Upper lobe of left lung (tissue), 6 donors: ENCODE measurements around the gene SNX20. TPM values are rescaled to one million over a fixed set of nuclear protein-coding genes. Genes with fewer than 3 reads are reported as not detected.
A peak's percentile ranks its signal among the peaks of the same experiment; 100 is the strongest.

Experiments used
- ATAC-seq, 2 donors: fragments of 200-7000 bp; cut with Tn5 transposase; one replicate each; pipeline ENCODE4 v1.9.1; 2022; ENCODE audit warnings: mild to moderate bottlenecking in 2 of 2, moderate library complexity in 2 of 2; ENCODE audit not compliant: low FRiP score in 2 of 2
- DNase-seq, 2 donors: peaks; one replicate each; pipeline ENCODE4 v3.0.0-alpha.2; 2019 to 2020
- H3K27ac ChIP-seq, 4 donors: fragments of 200-600 bp; sonication (generic); one replicate each; pipeline ENCODE4 v1.5.1; 2016 to 2019
- H3K27me3 ChIP-seq, 4 donors: fragments of 200-600 bp; sonication (generic); one replicate each; pipeline ENCODE4 v1.5.1; 2017 to 2019
- H3K36me3 ChIP-seq, 4 donors: fragments of 200-600 bp; sonication (generic); one replicate each; pipeline ENCODE4 v1.5.1; 2016 to 2019
- H3K4me1 ChIP-seq, 4 donors: fragments of 200-600 bp; sonication (generic); one replicate each; pipeline ENCODE4 v1.5.1; 2018 to 2019
- H3K4me3 ChIP-seq, 4 donors: fragments of 200-600 bp; sonication (generic); one replicate each; pipeline ENCODE4 v1.5.1; 2017 to 2019; ENCODE audit warnings: mild to moderate bottlenecking in 2 of 4, moderate library complexity in 1 of 4
- H3K9me3 ChIP-seq, 4 donors: fragments of 200-600 bp; sonication (generic); one replicate each; pipeline ENCODE4 v1.5.1; 2018 to 2019
- CTCF ChIP-seq, 6 experiments: fragments of 450-650 bp in 4 of 6; fragments of 200-600 bp in 2 of 6; sonication (generic) in 2 of 6; IDR thresholded peaks; one replicate each; pipeline ENCODE4 v1.5.1; 2016 to 2019; ENCODE audit warnings: antibody characterized with exemption in 6 of 6
- EP300 ChIP-seq, 4 donors: sonication (generic); formaldehyde crosslinking; IDR thresholded peaks; one replicate each; pipeline ENCODE4 v1.5.1; 2017; ENCODE audit warnings: antibody characterized with exemption in 4 of 4, control low read depth in 2 of 4
- POLR2A ChIP-seq, 4 donors: fragments of 450-650 bp; IDR thresholded peaks; one replicate each; pipeline ENCODE4 v1.5.1; 2016 to 2017; ENCODE audit warnings: antibody characterized with exemption in 4 of 4, mild to moderate bottlenecking in 2 of 4
- POLR2AphosphoS5 ChIP-seq, 2 donors: sonication (generic); formaldehyde crosslinking; IDR thresholded peaks; one replicate each; pipeline ENCODE4 v1.5.1; 2017; ENCODE audit warnings: antibody characterized with exemption in 2 of 2
- WGBS, 2 donors: methylation state at CpG; one replicate each; pipeline ENCODE4 v1.1.5; 2017 to 2018; 5-methylcytosine and 5-hydroxymethylcytosine counted together
- total RNA-seq, 6 donors: library from RNA; depleted of rRNA in 4 of 6; stranded (reverse); fragments of >200 nt in 4 of 6; gene quantifications; one replicate each; pipeline versions ENCODE4 v1.1.0 to v1.2.1, GENCODE V29; 2016 to 2021
- donor health status: DM: no; HTN: no; CAD: no; lungs with moderate emphysema.
- donor health status: DM: no; HTN: yes; CAD: no; lungs with severe emphysema.

SNX20 gene
- total RNA-seq, 6 donors from 2014 or later = 3.2 to 16.9 (median 13.2) TPM

- ATAC-seq (no peak), DNase-seq (no peak)
- TF ChIP-seq CTCF (IDR thresholded peaks at IDR 0.05) = no peak
- TF ChIP-seq EP300 (IDR thresholded peaks at IDR 0.05) = no peak
- no peak for TF ChIP-seq POLR2AphosphoS5 (IDR thresholded peaks at IDR 0.05)
- TF ChIP-seq POLR2A (IDR thresholded peaks at IDR 0.05) = no peak
- Histone ChIP-seq H3K27ac (no peak overlapping the region), H3K27me3 (no peaks in the 10 kb centered on the region), H3K4me1 (peaks cover 24 to 50% (median 37%) of the 10 kb centered on the region in 4 donors), H3K9me3 (no peaks in the 10 kb centered on the region), H3K4me3 (no peak overlapping the region), H3K36me3 (no peaks in the 10 kb centered on the region)
- WGBS, 2 donors = 81 to 90% methylated on average over 4 of the region's 4 CpGs
Measured at GRCh38 chr16:50692644-50692998, 11.5 kb upstream of the SNX20 start.

DNA sequence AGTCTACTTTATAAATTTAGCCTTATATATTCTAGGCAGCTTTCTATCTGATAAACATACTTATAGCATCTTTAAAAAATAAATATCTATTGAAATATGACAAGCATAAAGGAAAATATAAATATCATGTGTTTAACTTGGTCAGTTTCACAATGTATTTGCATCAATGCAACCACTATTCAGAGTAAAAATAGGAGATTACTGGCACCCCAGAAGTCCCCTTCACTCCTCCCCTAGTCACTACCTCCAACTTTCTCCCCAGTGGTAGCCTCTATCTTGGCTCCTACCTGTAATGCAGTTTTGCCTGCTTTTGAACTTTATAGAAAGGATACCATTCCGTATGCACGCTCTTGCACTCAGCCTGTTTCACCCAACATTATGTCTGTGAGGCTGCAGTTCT lies 9.1 kb upstream of the SNX20 start:
- no peak for TF ChIP-seq EP300 (IDR thresholded peaks at IDR 0.05)
- TF ChIP-seq POLR2A (IDR thresholded peaks at IDR 0.05) = no peak
- no peak for TF ChIP-seq CTCF (IDR thresholded peaks at IDR 0.05)
- TF ChIP-seq POLR2AphosphoS5 (IDR thresholded peaks at IDR 0.05) = no peak
- no peaks in the 10 kb centered on the region for H3K9me3 ChIP-seq
- DNase-seq (no peak), ATAC-seq (no peak)
- no peak overlapping the region for H3K27ac ChIP-seq
- no peaks in the 10 kb centered on the region for H3K36me3 ChIP-seq
- H3K4me3 ChIP-seq = no peak overlapping the region
- 95 to 100% methylated on average over 2 of the region's 2 CpGs for WGBS, 2 donors
- peaks cover 4 to 36% (median 17%) of the 10 kb centered on the region in 4 donors for H3K4me1 ChIP-seq
- H3K27me3 ChIP-seq = no peaks in the 10 kb centered on the region

DNA sequence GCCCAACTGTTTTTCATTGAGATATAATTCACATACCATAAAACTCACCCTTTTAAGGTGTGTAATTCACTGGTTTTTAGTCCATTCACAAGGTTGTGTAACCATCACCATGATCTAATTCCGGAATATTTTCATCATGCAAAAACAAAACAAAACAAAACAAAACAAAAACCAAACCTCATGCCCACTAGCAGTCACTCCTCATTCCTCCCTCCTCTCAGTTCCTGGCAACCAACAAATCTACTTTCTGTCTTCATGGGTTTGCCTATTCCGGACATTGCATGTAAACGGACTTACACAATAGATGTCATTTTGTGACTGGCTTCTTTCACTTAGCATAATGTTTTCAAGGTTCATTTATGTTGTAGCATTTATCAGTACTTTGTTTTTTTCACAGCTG lies 7.8 kb upstream of the SNX20 start:
- no peak overlapping the region for H3K4me3 ChIP-seq
- TF ChIP-seq EP300 (IDR thresholded peaks at IDR 0.05) (peak in 1 of 4 donors; percentile 19), POLR2AphosphoS5 (IDR thresholded peaks at IDR 0.05) (peak; percentile 45 to 79), POLR2A (IDR thresholded peaks at IDR 0.05) (no peak), CTCF (IDR thresholded peaks at IDR 0.05) (no peak)
- no peaks in the 10 kb centered on the region for H3K36me3 ChIP-seq
- ATAC-seq (no peak), DNase-seq (no peak)
- WGBS, 2 donors = 51 to 68% methylated on average over 3 of the region's 3 CpGs
- H3K4me1 ChIP-seq = peaks cover 12 to 37% (median 17%) of the 10 kb centered on the region in 4 donors
- H3K27me3 ChIP-seq = no peaks in the 10 kb centered on the region
- H3K27ac ChIP-seq = peak overlapping the region in 2 of 4 donors; percentile 56 to 70
- no peaks in the 10 kb centered on the region for H3K9me3 ChIP-seq

- Histone ChIP-seq H3K4me1 (peaks cover 9 to 33% (median 14%) of the 10 kb centered on the region in 4 donors), H3K4me3 (no peak overlapping the region), H3K36me3 (no peaks in the 10 kb centered on the region), H3K9me3 (no peaks in the 10 kb centered on the region), H3K27ac (peak overlapping the region in 2 of 4 donors; percentile 56 to 70), H3K27me3 (no peaks in the 10 kb centered on the region)
- DNase-seq (no peak), ATAC-seq (no peak)
- no peak for TF ChIP-seq POLR2AphosphoS5 (IDR thresholded peaks at IDR 0.05)
- no peak for TF ChIP-seq CTCF (IDR thresholded peaks at IDR 0.05)
- TF ChIP-seq EP300 (IDR thresholded peaks at IDR 0.05) = no peak
- TF ChIP-seq POLR2A (IDR thresholded peaks at IDR 0.05) = no peak
- 48 to 63% methylated on average over 4 to 12 of the region's 12 CpGs for WGBS, 2 donors
Measured at GRCh38 chr16:50688083-50688482, 7.0 kb upstream of the SNX20 start.

DNA sequence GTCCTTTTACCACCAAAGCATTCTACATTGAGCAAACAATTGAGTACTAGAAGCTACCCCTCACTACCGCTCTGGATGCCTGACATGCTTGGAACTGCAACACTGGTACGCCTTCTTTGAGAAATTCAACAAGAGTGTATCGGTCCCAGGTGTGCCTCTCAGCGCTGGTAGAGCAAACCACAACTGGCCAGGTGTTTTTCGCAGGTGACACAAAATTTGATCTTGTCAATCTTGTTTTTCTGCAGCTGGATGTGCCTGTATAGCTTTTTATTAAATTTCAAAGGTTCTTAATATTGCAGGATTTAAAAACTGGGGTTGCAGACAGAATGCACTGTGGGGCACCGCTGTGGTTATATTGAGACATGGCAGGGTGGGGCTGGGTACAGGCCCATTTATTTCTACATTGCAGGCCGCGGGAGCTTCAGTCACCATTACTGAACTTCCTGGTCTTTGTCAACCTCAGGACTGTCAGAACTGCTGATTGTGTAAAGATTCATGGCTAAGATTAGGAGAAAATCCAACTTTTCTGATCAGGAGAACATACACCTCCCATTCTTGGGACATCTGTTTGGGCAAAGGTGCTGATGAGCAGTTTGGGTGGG lies 4.5 kb upstream of the SNX20 start:
- peak; percentile 36 to 70 for ATAC-seq
- no peak for TF ChIP-seq POLR2AphosphoS5 (IDR thresholded peaks at IDR 0.05)
- no peak for TF ChIP-seq CTCF (IDR thresholded peaks at IDR 0.05)
- TF ChIP-seq EP300 (IDR thresholded peaks at IDR 0.05) = no peak
- no peak for TF ChIP-seq POLR2A (IDR thresholded peaks at IDR 0.05)
- H3K27ac ChIP-seq = peak overlapping the region; percentile 30 to 77 (median 62)
- 73 to 78% methylated on average over 8 of the region's 8 CpGs for WGBS, 2 donors
- no peak overlapping the region for H3K4me3 ChIP-seq
- H3K27me3 ChIP-seq = no peaks in the 10 kb centered on the region
- H3K36me3 ChIP-seq = no peaks in the 10 kb centered on the region
- no peaks in the 10 kb centered on the region for H3K9me3 ChIP-seq
- peaks cover 9 to 29% (median 14%) of the 10 kb centered on the region in 4 donors for H3K4me1 ChIP-seq
- DNase-seq = peak in 1 of 2 donors; percentile 70
